HCT116 (cell line): Measurements from ENCODE around the gene AKAP13. TPM values are rescaled to one million over a fixed set of nuclear protein-coding genes. Genes with fewer than 3 reads are reported as not detected.

ENCODE experiments used
- ATAC-seq: fragments of 200-7000 bp; cut with Tn5 transposase; 2 replicates; pipeline ENCODE4 v1.9.1; 2020; ENCODE audit warnings: mild to moderate bottlenecking, moderate library complexity
- BruUV-seq: library from RNA; stranded (reverse); fragments of 400-500 nt; replicated peaks from 2 replicates; lab custom pipeline; 2021; lab: Mats Ljungman, UMichigan
- CTCF ChIA-PET: fragments of 300-600 bp; sonication (Branson Sonifier 250); formaldehyde crosslinking; loops from one replicate; lab custom pipeline; 2021; ENCODE audit warnings: antibody characterized with exemption; lab: Charles Lee
- POLR2A ChIA-PET: fragments of 300-600, 350-600 bp; sonication (Branson Sonifier 250); formaldehyde crosslinking; loops from one replicate; lab custom pipeline; 2021; ENCODE audit warnings: antibody characterized with exemption; lab: Charles Lee
- RAD21 ChIA-PET, 2 experiments: fragments of 300-600 bp; sonication (Branson Sonifier 250); formaldehyde crosslinking; loops; one replicate each; lab custom pipeline; 2023; ENCODE audit warnings: low total read pairs in 2 of 2; ENCODE audit not compliant: uncharacterized antibody in 2 of 2, unreplicated experiment in 2 of 2, low non-redundant PET in 1 of 2; lab: Charles Lee
- DNase-seq: peaks from one replicate; pipeline ENCODE4 v3.0.0-alpha.2; 2010; ENCODE audit warnings: low read depth, low spot score
- H2AFZ ChIP-seq: fragments of 200-600 bp; shearing (Covaris generic), sonication (generic); 2 replicates; pipeline ENCODE4 v1.6.1; 2017; ENCODE audit warnings: low read depth, mixed run types, mixed read lengths, antibody characterized with exemption, low read length; ENCODE audit not compliant: poor library complexity, severe bottlenecking
- H3K27ac ChIP-seq: 2 replicates; pipeline ENCODE4 v1.5.1; 2012; ENCODE audit warnings: low read depth, low read length
- H3K27me3 ChIP-seq: fragments of 200-600 bp; sonication (generic); 2 replicates; pipeline ENCODE4 v1.6.1; 2016; ENCODE audit warnings: mixed run types, low read length, mixed read lengths; ENCODE audit not compliant: insufficient read depth
- H3K36me3 ChIP-seq, 2 experiments: fragments of 200-500 bp in 1 of 2; fragments of 200-600 bp in 1 of 2; sonication (Bioruptor generic) in 1 of 2; sonication (generic) in 1 of 2; 2 replicates each; pipeline versions ENCODE4 v1.5.1 to v1.6.1; 2014 to 2016; ENCODE audit warnings: low read length in 2 of 2, inconsistent platforms in 1 of 2, mixed read lengths in 1 of 2, mixed run types in 1 of 2; ENCODE audit not compliant: insufficient read depth in 2 of 2, control insufficient read depth in 1 of 2
- H3K4me1 ChIP-seq, 2 experiments: fragments of 200-600 bp in 1 of 2; sonication (generic) in 1 of 2; 2 replicates each; pipeline versions ENCODE4 v1.5.1 to v1.6.1; 2012 to 2017; ENCODE audit warnings: low read length in 2 of 2, inconsistent platforms in 1 of 2, mild to moderate bottlenecking in 1 of 2, mixed read lengths in 1 of 2, mixed run types in 1 of 2, moderate library complexity in 1 of 2; ENCODE audit not compliant: insufficient read depth in 2 of 2, control insufficient read depth in 1 of 2
- H3K4me2 ChIP-seq: fragments of 200-600 bp; sonication (generic); 2 replicates; pipeline ENCODE4 v1.6.1; 2017; ENCODE audit warnings: mixed run types, low read length, mixed read lengths
- H3K4me3 ChIP-seq, 2 experiments: fragments of 200-600 bp in 1 of 2; sonication (generic) in 1 of 2; replicated peaks in 1 of 2; 2 replicates each; pipeline ENCODE4 v1.5.1; 2011 to 2016; ENCODE audit warnings: low read length in 2 of 2, control low read depth in 1 of 2, low read depth in 1 of 2, mild to moderate bottlenecking in 1 of 2, mixed read lengths in 1 of 2, mixed run types in 1 of 2
- H3K79me2 ChIP-seq: fragments of 200-600 bp; sonication (generic); 2 replicates; pipeline ENCODE4 v1.6.1; 2017; ENCODE audit warnings: mild to moderate bottlenecking, mixed run types, low read length, moderate library complexity, mixed read lengths; ENCODE audit not compliant: insufficient read depth
- H3K9ac ChIP-seq: fragments of 200-600 bp; sonication (generic); 2 replicates; pipeline ENCODE4 v1.6.1; 2016; ENCODE audit warnings: low read length, mixed read lengths
- H3K9me2 ChIP-seq: fragments of 200-600 bp; sonication (generic), shearing (Covaris generic); 2 replicates; pipeline ENCODE4 v1.6.1; 2017; ENCODE audit warnings: mixed run types, mild to moderate bottlenecking, moderate library complexity; ENCODE audit not compliant: insufficient read depth
- H3K9me3 ChIP-seq, 2 experiments: fragments of 200-500 bp in 1 of 2; fragments of 200-600 bp in 1 of 2; sonication (Bioruptor generic) in 1 of 2; sonication (generic) in 1 of 2; 2 replicates each; pipeline ENCODE4 v1.6.1; 2014 to 2017; ENCODE audit warnings: low read length in 2 of 2, mixed read lengths in 2 of 2, inconsistent platforms in 1 of 2, low read depth in 1 of 2, mild to moderate bottlenecking in 1 of 2, mixed run types in 1 of 2, moderate library complexity in 1 of 2; ENCODE audit not compliant: control insufficient read depth in 1 of 2, insufficient read depth in 1 of 2
- H4K20me1 ChIP-seq: fragments of 200-600 bp; sonication (generic), shearing (Covaris generic); 2 replicates; pipeline ENCODE4 v1.6.1; 2017; ENCODE audit warnings: mixed run types, mild to moderate bottlenecking, moderate library complexity; ENCODE audit not compliant: insufficient read depth
- ELF1 ChIP-seq: IDR thresholded peaks from 2 replicates; pipeline ENCODE4 v1.6.1; 2012; ENCODE audit warnings: low read depth, borderline replicate concordance
- EZH2 ChIP-seq: fragments of 200-600 bp; sonication (generic); IDR thresholded peaks from 2 replicates; pipeline ENCODE4 v1.6.1; 2017; ENCODE audit warnings: antibody characterized with exemption, mixed run types
- EZH2phosphoT487 ChIP-seq: fragments of 200-600 bp; IDR thresholded peaks from 2 replicates; pipeline ENCODE4 v1.6.1; 2018; ENCODE audit warnings: antibody characterized with exemption, borderline replicate concordance
- FOSL1 ChIP-seq: IDR thresholded peaks from 2 replicates; pipeline ENCODE4 v1.6.1; 2012; ENCODE audit warnings: low read depth
- JUND ChIP-seq: IDR thresholded peaks from 2 replicates; pipeline ENCODE4 v1.6.1; 2012
- POLR2A ChIP-seq: IDR thresholded peaks from 2 replicates; pipeline ENCODE4 v1.7.0; 2011; ENCODE audit warnings: borderline replicate concordance; ENCODE audit not compliant: insufficient read depth, insufficient read length; ENCODE audit errors: extremely low read depth
- POLR2AphosphoS5 ChIP-seq: IDR thresholded peaks from 2 replicates; pipeline ENCODE4 v1.6.1; 2011; ENCODE audit warnings: mild to moderate bottlenecking, low read depth, low read length, moderate library complexity
- SIN3A ChIP-seq: IDR thresholded peaks from 2 replicates; pipeline ENCODE4 v1.6.1; 2012; ENCODE audit warnings: low read depth
- SP1 ChIP-seq: IDR thresholded peaks from 2 replicates; pipeline ENCODE4 v1.6.1; 2012; ENCODE audit warnings: low read depth
- SRF ChIP-seq: IDR thresholded peaks from 2 replicates; pipeline ENCODE4 v1.6.1; 2012; ENCODE audit warnings: low read depth
- TCF7L2 ChIP-seq: IDR thresholded peaks from 2 replicates; pipeline ENCODE4 v1.7.0; 2011; ENCODE audit warnings: borderline replicate concordance, inconsistent platforms; ENCODE audit not compliant: insufficient read depth, insufficient read length; ENCODE audit errors: extremely low read depth
- YY1 ChIP-seq: IDR thresholded peaks from 2 replicates; pipeline ENCODE4 v1.6.1; 2011; ENCODE audit warnings: low read length, low read depth, moderate library complexity, mild to moderate bottlenecking; ENCODE audit not compliant: insufficient replicate concordance; ENCODE audit errors: extremely low read depth
- ZFX ChIP-seq: fragments of 450-650 bp; IDR thresholded peaks from 2 replicates; pipeline ENCODE4 v1.6.1; 2017
- ZNF274 ChIP-seq: fragments of 200-500 bp; sonication (Bioruptor generic); IDR thresholded peaks from 2 replicates; pipeline ENCODE4 v1.6.1; 2014; ENCODE audit warnings: mild to moderate bottlenecking, low read depth, low read length, inconsistent platforms
- intact Hi-C: fragments of 100-400 bp; cut with micrococcal nuclease; formaldehyde crosslinking; loops from 2 replicates; pipeline ENCODE4 v1.10.0; 2022
- total RNA-seq: library from RNA; stranded (reverse); gene quantifications from one replicate; pipeline ENCODE4 v1.2.1, GENCODE V29; 2021; ENCODE audit not compliant: unreplicated experiment
- TF ChIP-seq, protein P1 (sequence below): IDR thresholded peaks from 2 replicates; pipeline ENCODE4 v1.6.1; 2011; ENCODE audit warnings: mild to moderate bottlenecking, low read length, moderate library complexity; ENCODE audit not compliant: insufficient replicate concordance; ENCODE audit errors: extremely low read depth
- TF ChIP-seq, protein P2 (sequence below): IDR thresholded peaks from 2 replicates; pipeline ENCODE4 v1.6.1; 2012
- TF ChIP-seq, protein P3 (sequence below), 3 experiments: fragments of 200-600 bp in 1 of 3; sonication (generic) in 1 of 3; IDR thresholded peaks in 2 of 3; conservative IDR thresholded peaks in 1 of 3; 2 replicates each; pipeline ENCODE4 v1.5.1; 2012 to 2017; ENCODE audit warnings: low read depth in 2 of 3, low read length in 2 of 3, antibody characterized with exemption in 1 of 3, borderline replicate concordance in 1 of 3, control low read depth in 1 of 3, mild to moderate bottlenecking in 1 of 3, mixed read lengths in 1 of 3, mixed run types in 1 of 3, moderate library complexity in 1 of 3; ENCODE audit not compliant: insufficient read depth in 1 of 3

Gene AKAP13
- total RNA-seq, 1 experiment from 2014 or later = 43.1 TPM

DNA sequence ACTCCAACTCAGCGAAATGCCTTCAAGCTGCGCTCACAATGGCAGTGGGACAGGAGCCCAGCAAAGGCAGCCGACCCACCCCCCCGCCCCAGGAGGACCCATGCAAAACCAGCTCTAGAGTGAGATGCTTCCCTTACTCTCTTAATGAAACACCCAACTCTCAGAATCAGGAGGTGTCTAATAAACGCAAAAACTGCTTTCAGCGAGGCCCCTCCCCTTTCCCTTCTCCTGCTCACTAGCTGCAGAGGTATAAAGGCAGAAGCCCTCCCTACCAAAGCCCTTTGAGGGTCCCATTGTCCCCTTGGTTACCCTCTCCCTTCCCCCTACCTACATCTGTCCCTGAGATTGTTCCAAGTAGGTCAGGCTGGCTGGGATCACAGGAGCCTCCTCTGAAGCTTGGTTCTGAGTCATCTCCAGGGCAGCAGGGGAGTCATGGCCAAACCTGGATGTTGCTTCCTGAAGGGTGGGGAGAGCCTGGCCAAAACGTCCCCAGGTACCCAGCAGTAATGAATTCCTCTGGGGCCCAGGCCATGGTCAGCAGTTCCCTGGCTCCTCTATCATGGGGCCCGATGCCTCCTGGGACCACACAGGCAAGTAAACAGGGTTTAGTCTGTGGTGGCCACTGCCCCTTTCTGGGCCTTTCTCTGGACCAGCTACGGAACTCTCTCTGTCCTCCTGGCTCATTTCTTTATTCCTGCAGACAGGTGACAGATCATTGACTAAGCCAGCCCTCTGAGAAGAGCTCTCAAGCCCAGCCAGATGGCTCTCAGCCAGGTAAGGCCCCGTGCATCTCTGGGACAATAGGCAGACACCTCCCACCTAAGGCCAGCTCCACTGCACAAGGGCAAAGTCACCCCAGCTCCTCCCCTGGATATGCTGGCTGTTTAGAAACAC is 405.7 kb downstream of the AKAP13 start:
- Histone ChIP-seq H3K4me2 (peak overlapping the region; percentile 76), H3K36me3 (no peaks in the 10 kb centered on the region), H2AFZ (no peak overlapping the region), H3K9me3 (no peaks in the 10 kb centered on the region), H3K27ac (peak overlapping the region; percentile 58), H3K27me3 (no peaks in the 10 kb centered on the region), H4K20me1 (no peaks in the 10 kb centered on the region), H3K4me1 (peaks cover 44 to 48% of the 10 kb centered on the region in 2 experiments), H3K79me2 (peaks cover 14% of the 10 kb centered on the region; the same call in 1 of the 2 replicates), H3K9ac (peak overlapping the region; percentile 28; the same call in 1 of the 2 replicates), H3K9me2 (no peaks in the 10 kb centered on the region), H3K4me3 (peak overlapping the region; percentile 16 to 40)
- BruUV-seq = no TSS peak
- RAD21 ChIA-PET = interaction anchor here (0.8 to 0.9 kb wide), 3 partner anchors 10 to 55 kb away, joined by 3 to 4 read pairs (median 3); no protein-coding TSS in a partner anchor
- intact Hi-C loops = loop anchor here (5.0 kb wide), 1 partner anchor 54 kb away; no protein-coding TSS in a partner anchor
- CTCF ChIA-PET = interaction anchor here (1.1 to 1.3 kb wide), 2 partner anchors 9 to 14 kb away, joined by 4 read pairs; partner anchors contain the start of gene KLHL25
- TF ChIP-seq ELF1 (no peak), JUND (peak; percentile 75), SP1 (peak; percentile 52; the same call in 1 of the 2 replicates), ZFX (no peak), TCF7L2 (peak; percentile 88), POLR2AphosphoS5 (peak; percentile 28; the same call in 1 of the 2 replicates), FOSL1 (peak; percentile 80), EZH2 (no peak), YY1 (no peak), EZH2phosphoT487 (no peak), POLR2A (no peak), ZNF274 (no peak), SIN3A (peak; percentile 39; the same call in 1 of the 2 replicates), SRF (peak; percentile 88)
- TF ChIP-seq, protein P1, sequence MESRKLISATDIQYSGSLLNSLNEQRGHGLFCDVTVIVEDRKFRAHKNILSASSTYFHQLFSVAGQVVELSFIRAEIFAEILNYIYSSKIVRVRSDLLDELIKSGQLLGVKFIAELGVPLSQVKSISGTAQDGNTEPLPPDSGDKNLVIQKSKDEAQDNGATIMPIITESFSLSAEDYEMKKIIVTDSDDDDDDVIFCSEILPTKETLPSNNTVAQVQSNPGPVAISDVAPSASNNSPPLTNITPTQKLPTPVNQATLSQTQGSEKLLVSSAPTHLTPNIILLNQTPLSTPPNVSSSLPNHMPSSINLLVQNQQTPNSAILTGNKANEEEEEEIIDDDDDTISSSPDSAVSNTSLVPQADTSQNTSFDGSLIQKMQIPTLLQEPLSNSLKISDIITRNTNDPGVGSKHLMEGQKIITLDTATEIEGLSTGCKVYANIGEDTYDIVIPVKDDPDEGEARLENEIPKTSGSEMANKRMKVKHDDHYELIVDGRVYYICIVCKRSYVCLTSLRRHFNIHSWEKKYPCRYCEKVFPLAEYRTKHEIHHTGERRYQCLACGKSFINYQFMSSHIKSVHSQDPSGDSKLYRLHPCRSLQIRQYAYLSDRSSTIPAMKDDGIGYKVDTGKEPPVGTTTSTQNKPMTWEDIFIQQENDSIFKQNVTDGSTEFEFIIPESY = no peak
- TF ChIP-seq, protein P2, sequence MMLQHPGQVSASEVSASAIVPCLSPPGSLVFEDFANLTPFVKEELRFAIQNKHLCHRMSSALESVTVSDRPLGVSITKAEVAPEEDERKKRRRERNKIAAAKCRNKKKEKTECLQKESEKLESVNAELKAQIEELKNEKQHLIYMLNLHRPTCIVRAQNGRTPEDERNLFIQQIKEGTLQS = no peak
- TF ChIP-seq, protein P3, sequence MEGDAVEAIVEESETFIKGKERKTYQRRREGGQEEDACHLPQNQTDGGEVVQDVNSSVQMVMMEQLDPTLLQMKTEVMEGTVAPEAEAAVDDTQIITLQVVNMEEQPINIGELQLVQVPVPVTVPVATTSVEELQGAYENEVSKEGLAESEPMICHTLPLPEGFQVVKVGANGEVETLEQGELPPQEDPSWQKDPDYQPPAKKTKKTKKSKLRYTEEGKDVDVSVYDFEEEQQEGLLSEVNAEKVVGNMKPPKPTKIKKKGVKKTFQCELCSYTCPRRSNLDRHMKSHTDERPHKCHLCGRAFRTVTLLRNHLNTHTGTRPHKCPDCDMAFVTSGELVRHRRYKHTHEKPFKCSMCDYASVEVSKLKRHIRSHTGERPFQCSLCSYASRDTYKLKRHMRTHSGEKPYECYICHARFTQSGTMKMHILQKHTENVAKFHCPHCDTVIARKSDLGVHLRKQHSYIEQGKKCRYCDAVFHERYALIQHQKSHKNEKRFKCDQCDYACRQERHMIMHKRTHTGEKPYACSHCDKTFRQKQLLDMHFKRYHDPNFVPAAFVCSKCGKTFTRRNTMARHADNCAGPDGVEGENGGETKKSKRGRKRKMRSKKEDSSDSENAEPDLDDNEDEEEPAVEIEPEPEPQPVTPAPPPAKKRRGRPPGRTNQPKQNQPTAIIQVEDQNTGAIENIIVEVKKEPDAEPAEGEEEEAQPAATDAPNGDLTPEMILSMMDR (IDR thresholded peaks at IDR 0.05 in 2 of 3, conservative IDR thresholded peaks at IDR 0.05 in 1 of 3; ENCODE audit: borderline replicate concordance in 1 of 3, insufficient read depth in 1 of 3, low read depth in 2 of 3, low read length in 2 of 3) = no peak
- POLR2A ChIA-PET = interaction anchor here (0.9 to 1.8 kb wide), 4 partner anchors 8 to 17 kb away, joined by 3 to 9 read pairs (median 4); partner anchors contain the start of gene KLHL25
- DNase-seq = peak; percentile 53
- peak; percentile 92 for ATAC-seq
